ENCODE measurements around the gene PTGIR. TPM values are rescaled to one million over a fixed set of nuclear protein-coding genes. Genes with fewer than 3 reads are reported as not detected.
A peak's percentile ranks its signal among the peaks of the same experiment; 100 is the strongest.

The PTGIR gene
- total RNA-seq, 1 donor from 2014 or later, result 12.6 TPM

DNA sequence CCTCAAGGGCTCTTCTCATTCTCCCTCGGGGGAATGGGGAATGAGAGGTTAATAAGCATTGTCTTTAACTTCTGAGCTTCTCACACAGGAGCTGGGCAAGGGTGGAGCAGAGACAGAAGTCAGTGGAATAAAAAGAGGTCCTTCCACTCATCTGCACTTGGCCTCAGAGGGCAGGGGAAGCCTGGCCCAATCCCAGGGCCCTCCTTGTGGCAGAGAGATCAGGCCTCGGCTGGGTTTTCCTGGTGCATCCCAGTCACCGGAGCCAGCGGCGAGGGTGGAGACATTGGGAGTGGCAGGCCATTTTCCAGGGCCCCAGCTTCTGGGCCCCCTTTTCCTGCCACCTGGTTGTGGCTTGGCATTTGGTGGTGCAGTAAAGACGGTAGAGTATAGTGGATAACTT is 13.1 kb downstream of the PTGIR start:
- Histone ChIP-seq H3K27ac (no peak overlapping the region), H3K27me3 (no peaks in the 10 kb centered on the region), H3K9me3 (no peaks in the 10 kb centered on the region), H3K36me3 (peaks cover 34% of the 10 kb centered on the region), H3K4me1 (peaks cover 5% of the 10 kb centered on the region), H3K4me3 (no peak overlapping the region)
- ATAC-seq, result no peak
- DNase-seq, result peak; percentile 54
- intact Hi-C loops (cut with DNase I), result loop anchor here (5.0 kb wide), 1 partner anchor 51 kb away; the partner anchor contains the start of gene DACT3
- TF ChIP-seq, protein P1, sequence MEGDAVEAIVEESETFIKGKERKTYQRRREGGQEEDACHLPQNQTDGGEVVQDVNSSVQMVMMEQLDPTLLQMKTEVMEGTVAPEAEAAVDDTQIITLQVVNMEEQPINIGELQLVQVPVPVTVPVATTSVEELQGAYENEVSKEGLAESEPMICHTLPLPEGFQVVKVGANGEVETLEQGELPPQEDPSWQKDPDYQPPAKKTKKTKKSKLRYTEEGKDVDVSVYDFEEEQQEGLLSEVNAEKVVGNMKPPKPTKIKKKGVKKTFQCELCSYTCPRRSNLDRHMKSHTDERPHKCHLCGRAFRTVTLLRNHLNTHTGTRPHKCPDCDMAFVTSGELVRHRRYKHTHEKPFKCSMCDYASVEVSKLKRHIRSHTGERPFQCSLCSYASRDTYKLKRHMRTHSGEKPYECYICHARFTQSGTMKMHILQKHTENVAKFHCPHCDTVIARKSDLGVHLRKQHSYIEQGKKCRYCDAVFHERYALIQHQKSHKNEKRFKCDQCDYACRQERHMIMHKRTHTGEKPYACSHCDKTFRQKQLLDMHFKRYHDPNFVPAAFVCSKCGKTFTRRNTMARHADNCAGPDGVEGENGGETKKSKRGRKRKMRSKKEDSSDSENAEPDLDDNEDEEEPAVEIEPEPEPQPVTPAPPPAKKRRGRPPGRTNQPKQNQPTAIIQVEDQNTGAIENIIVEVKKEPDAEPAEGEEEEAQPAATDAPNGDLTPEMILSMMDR (IDR thresholded peaks at IDR 0.05), result no peak

DNA sequence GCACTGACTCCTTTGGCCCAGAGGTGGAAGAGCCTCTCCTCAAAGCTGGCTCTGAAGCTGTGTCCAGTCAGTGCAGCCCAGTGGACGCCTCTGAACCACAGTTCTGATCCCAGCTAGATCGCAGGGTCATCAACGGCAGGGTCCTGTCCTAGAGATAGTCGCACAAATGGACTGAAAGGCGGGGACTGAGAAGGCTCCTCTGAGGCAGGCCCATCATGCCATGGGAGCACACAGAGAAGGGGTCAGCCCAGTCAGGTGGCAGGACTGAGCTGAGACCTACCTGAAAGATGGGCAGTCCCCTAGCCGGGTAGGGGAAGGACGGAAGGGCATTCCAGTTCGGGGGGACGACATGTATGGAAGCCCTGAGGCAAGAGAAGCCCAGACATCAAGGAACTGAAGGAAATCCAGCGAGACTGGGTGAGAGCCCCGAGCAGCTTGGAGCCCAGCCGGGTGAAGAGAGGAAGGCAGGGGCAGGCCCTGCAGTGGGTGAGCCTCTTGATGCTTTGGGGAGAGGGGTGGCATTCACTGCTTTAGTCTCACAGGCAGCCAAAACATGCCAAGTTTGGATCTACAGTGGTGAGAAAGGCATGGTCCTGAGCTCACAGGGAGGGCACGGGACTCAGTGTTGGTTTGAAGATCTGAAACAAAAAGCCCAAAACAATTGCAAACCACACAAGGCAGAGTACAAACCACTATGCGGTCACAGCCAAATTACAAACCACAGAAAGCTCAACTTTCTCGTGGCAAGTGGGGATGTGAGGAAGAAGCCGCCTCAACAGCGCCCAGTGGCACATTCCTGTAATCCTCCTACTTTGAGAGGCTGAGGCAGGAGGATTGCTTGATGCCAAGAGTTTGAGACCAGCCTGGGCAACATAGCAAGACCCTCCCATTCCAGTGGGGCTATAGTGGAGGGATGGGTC is 13.8 kb downstream of the PTGIR start:
- H3K36me3 ChIP-seq, result peaks cover 40% of the 10 kb centered on the region

DNA sequence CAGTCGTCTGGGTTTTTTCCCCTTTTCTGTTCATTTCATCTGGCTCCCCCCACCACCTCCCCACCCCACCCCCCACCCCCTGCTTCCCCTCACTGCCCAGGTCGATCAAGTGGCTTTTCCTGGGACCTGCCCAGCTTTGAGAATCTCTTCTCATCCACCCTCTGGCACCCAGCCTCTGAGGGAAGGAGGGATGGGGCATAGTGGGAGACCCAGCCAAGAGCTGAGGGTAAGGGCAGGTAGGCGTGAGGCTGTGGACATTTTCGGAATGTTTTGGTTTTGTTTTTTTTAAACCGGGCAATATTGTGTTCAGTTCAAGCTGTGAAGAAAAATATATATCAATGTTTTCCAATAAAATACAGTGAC is 14.5 kb downstream of the PTGIR start:
- intact Hi-C loops (cut with DNase I), result loop anchor here (5.0 kb wide), 1 partner anchor 52 kb away; the partner anchor contains the start of gene DACT3
- peak; percentile 18 for DNase-seq
- Histone ChIP-seq H3K27ac (no peak overlapping the region), H3K9me3 (no peaks in the 10 kb centered on the region), H3K27me3 (no peaks in the 10 kb centered on the region), H3K4me1 (peaks cover under 1% of the 10 kb centered on the region), H3K36me3 (peaks cover 47% of the 10 kb centered on the region), H3K4me3 (no peak overlapping the region)
- ATAC-seq, result no peak
- TF ChIP-seq, protein P1 (IDR thresholded peaks at IDR 0.05), result no peak

More for the DNA sequence above, 13.8 kb downstream of the PTGIR start:
- no peaks in the 10 kb centered on the region for H3K27me3 ChIP-seq
- peak; percentile 27 for DNase-seq
- H3K27ac ChIP-seq, result no peak overlapping the region
- ATAC-seq, result no peak
- no peak overlapping the region for H3K4me3 ChIP-seq
- no peaks in the 10 kb centered on the region for H3K9me3 ChIP-seq
- TF ChIP-seq, protein P1 (IDR thresholded peaks at IDR 0.05), result no peak
- H3K4me1 ChIP-seq, result no peaks in the 10 kb centered on the region
- intact Hi-C loops (cut with DNase I), result loop anchor here (5.0 kb wide), 1 partner anchor 51 kb away; the partner anchor contains the start of gene DACT3

DNA sequence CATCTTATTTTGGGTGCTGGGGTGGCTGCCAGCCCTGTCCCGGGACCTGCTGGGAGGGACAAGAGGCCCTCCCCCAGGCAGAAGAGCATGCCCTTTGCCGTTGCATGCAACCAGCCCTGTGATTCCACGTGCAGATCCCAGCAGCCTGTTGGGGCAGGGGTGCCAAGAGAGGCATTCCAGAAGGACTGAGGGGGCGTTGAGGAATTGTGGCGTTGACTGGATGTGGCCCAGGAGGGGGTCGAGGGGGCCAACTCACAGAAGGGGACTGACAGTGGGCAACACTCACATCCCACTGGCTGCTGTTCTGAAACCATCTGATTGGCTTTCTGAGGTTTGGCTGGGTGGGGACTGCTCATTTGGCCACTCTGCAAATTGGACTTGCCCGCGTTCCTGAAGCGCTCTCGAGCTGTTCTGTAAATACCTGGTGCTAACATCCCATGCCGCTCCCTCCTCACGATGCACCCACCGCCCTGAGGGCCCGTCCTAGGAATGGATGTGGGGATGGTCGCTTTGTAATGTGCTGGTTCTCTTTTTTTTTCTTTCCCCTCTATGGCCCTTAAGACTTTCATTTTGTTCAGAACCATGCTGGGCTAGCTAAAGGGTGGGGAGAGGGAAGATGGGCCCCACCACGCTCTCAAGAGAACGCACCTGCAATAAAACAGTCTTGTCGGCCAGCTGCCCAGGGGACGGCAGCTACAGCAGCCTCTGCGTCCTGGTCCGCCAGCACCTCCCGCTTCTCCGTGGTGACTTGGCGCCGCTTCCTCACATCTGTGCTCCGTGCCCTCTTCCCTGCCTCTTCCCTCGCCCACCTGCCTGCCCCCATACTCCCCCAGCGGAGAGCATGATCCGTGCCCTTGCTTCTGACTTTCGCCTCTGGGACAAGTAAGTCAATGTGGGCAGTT is 15.1 kb downstream of the PTGIR start:
- Histone ChIP-seq H3K27me3 (no peaks in the 10 kb centered on the region), H3K27ac (no peak overlapping the region), H3K9me3 (no peaks in the 10 kb centered on the region), H3K4me3 (no peak overlapping the region), H3K4me1 (peaks cover 5% of the 10 kb centered on the region), H3K36me3 (peaks cover 49% of the 10 kb centered on the region)
- DNase-seq, result peak; percentile 40
- TF ChIP-seq, protein P1 (IDR thresholded peaks at IDR 0.05), result no peak
- intact Hi-C loops (cut with DNase I), result loop anchor here (5.0 kb wide), 2 partner anchors 53 to 63 kb away; partner anchors contain the start of gene DACT3
- ATAC-seq, result no peak

DNA sequence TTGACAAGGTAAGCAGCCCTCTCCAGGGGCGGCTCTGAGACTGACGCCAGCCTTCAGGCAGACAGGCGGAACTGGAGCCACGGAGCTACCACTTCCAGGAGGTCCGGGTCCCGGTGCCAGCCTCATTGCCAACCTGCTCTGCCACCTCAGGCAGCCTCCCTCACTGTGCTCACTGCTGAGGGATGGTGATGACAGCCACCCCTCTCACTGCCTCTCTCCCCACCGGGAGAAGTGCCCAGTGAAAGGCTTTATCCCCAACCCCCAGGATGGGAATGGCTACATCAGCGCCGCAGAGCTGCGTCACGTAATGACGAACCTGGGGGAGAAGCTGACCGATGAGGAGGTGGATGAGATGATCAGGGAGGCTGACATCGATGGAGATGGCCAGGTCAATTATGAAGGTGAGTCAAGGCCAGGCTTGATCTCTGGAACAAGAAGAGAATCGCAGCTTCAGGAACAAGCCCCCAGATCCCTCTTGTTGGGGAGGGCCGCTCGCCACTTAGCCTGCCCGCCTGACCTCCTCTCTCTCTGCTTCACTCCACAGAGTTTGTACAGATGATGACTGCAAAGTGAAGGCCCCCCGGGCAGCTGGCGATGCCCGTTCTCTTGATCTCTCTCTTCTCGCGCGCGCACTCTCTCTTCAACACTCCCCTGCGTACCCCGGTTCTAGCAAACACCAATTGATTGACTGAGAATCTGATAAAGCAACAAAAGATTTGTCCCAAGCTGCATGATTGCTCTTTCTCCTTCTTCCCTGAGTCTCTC is 16.1 kb downstream of the PTGIR start:
- Histone ChIP-seq H3K27me3 (no peaks in the 10 kb centered on the region), H3K4me1 (peaks cover 10% of the 10 kb centered on the region), H3K27ac (no peak overlapping the region), H3K9me3 (no peaks in the 10 kb centered on the region), H3K4me3 (no peak overlapping the region), H3K36me3 (peaks cover 49% of the 10 kb centered on the region)
- ATAC-seq, result no peak
- TF ChIP-seq, protein P1 (IDR thresholded peaks at IDR 0.05), result no peak
- intact Hi-C loops (cut with DNase I), result loop anchor here (5.0 kb wide), 1 partner anchor 64 kb away; no protein-coding TSS in a partner anchor
- peak; percentile 60 for DNase-seq
